Measurements from ENCODE around the gene PRX.

PRX gene

DNA sequence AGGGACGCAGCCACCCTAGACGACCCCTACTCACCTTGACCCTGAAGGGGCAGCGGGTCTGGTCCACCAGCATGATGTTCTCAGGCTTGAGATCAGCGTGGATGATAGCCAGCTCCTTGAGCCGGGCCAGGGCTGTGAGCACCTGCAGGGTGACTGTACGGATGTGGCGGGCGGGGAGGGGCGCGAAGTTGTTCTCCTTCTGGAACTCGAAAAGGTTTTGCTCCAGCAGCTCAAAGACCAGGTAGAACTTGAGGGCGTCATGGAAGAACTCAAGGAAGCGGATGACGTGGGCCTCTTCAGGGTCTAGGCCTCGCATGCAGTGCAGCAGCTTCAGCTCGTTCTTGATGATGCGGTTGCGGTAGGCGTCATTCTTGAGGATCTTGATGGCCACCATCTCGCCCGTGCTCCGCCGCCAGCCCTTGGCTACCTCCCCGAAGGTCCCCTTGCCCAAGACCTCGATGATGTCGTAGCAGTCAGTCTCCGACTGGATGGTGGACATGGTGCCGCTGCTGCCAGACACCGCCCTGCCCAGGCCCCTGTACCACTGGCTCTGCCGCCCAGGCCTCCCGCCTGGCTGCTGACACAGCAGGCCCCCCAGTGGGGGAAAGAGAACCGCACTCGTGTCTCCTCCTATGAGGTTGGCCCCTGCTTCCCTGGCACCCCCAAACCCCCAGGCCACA is 23.6 kb downstream of the PRX start:
- H2AFZ ChIP-seq (ENCODE audit: low read length): no peak overlapping the region
- H3F3A ChIP-seq (ENCODE audit: insufficient read depth, low read length): no peaks in the 10 kb centered on the region
- H3K4me1 ChIP-seq (ENCODE audit: insufficient read depth, low read length, severe bottlenecking): no peaks in the 10 kb centered on the region
- TF ChIP-seq, protein P1, sequence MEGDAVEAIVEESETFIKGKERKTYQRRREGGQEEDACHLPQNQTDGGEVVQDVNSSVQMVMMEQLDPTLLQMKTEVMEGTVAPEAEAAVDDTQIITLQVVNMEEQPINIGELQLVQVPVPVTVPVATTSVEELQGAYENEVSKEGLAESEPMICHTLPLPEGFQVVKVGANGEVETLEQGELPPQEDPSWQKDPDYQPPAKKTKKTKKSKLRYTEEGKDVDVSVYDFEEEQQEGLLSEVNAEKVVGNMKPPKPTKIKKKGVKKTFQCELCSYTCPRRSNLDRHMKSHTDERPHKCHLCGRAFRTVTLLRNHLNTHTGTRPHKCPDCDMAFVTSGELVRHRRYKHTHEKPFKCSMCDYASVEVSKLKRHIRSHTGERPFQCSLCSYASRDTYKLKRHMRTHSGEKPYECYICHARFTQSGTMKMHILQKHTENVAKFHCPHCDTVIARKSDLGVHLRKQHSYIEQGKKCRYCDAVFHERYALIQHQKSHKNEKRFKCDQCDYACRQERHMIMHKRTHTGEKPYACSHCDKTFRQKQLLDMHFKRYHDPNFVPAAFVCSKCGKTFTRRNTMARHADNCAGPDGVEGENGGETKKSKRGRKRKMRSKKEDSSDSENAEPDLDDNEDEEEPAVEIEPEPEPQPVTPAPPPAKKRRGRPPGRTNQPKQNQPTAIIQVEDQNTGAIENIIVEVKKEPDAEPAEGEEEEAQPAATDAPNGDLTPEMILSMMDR (IDR thresholded peaks at IDR 0.05; ENCODE audit: low read length): no peak
- TF ChIP-seq EZH2 (IDR thresholded peaks at IDR 0.05; ENCODE audit: borderline replicate concordance, low read length): no peak
- no peak overlapping the region for H3K4me3 ChIP-seq (ENCODE audit: low read depth, low read length, poor library complexity, severe bottlenecking)
- no peak overlapping the region for H3K4me2 ChIP-seq (ENCODE audit: low read length)
- peaks cover 4% of the 10 kb centered on the region; the same call in 1 of the 2 replicates for H3K27me3 ChIP-seq (ENCODE audit: insufficient read depth, low read length)
- no peak overlapping the region for H3K27ac ChIP-seq (ENCODE audit: low read depth, low read length, poor library complexity, severe bottlenecking)
- no peaks in the 10 kb centered on the region for H4K20me1 ChIP-seq (ENCODE audit: insufficient read depth, low read length)
- H3K9me2 ChIP-seq (ENCODE audit: low read depth, low read length): no peaks in the 10 kb centered on the region
- no peak overlapping the region for H3K9ac ChIP-seq (ENCODE audit: low read length)
- H3K36me3 ChIP-seq (ENCODE audit: insufficient read depth, low read length): no peaks in the 10 kb centered on the region
- no peaks in the 10 kb centered on the region for H3K79me2 ChIP-seq (ENCODE audit: insufficient read depth, low read length)
- H3K9me3 ChIP-seq (ENCODE audit: low read length): no peaks in the 10 kb centered on the region

DNA sequence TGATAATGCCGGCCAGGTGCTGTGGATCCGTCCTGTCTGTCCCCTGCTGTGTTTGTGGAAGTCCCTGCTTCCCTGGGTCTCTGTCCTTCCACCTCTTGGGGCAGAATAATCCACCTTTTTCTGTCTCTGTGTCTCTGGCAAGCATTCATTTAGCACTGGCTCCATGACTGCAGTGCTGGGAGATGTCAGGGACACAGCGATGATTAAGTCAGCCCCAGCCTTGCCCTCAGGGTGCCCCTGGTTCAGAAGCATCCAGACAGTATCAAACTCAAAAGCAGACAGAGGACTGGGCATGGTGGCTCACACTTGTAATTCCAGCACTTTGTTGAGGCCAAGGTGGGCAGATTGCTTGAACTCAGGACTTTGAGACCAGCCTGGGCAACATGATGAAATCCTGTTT is 24.7 kb downstream of the PRX start:
- H3K9ac ChIP-seq (ENCODE audit: low read length): no peak overlapping the region
- H3F3A ChIP-seq (ENCODE audit: insufficient read depth, low read length): no peaks in the 10 kb centered on the region
- no peaks in the 10 kb centered on the region for H4K20me1 ChIP-seq (ENCODE audit: insufficient read depth, low read length)
- peaks cover 4% of the 10 kb centered on the region; the same call in 1 of the 2 replicates for H3K27me3 ChIP-seq (ENCODE audit: insufficient read depth, low read length)
- no peak overlapping the region for H3K4me3 ChIP-seq (ENCODE audit: low read depth, low read length, poor library complexity, severe bottlenecking)
- H3K79me2 ChIP-seq (ENCODE audit: insufficient read depth, low read length): no peaks in the 10 kb centered on the region
- no peaks in the 10 kb centered on the region for H3K36me3 ChIP-seq (ENCODE audit: insufficient read depth, low read length)
- H3K27ac ChIP-seq (ENCODE audit: low read depth, low read length, poor library complexity, severe bottlenecking): no peak overlapping the region
- no peaks in the 10 kb centered on the region for H3K9me2 ChIP-seq (ENCODE audit: low read depth, low read length)
- H3K4me2 ChIP-seq (ENCODE audit: low read length): no peak overlapping the region
- no peaks in the 10 kb centered on the region for H3K9me3 ChIP-seq (ENCODE audit: low read length)
- no peaks in the 10 kb centered on the region for H3K4me1 ChIP-seq (ENCODE audit: insufficient read depth, low read length, severe bottlenecking)
- no peak overlapping the region for H2AFZ ChIP-seq (ENCODE audit: low read length)
- no peak for TF ChIP-seq EZH2 (IDR thresholded peaks at IDR 0.05; ENCODE audit: borderline replicate concordance, low read length)
- TF ChIP-seq, protein P1 (IDR thresholded peaks at IDR 0.05; ENCODE audit: low read length): no peak

DNA sequence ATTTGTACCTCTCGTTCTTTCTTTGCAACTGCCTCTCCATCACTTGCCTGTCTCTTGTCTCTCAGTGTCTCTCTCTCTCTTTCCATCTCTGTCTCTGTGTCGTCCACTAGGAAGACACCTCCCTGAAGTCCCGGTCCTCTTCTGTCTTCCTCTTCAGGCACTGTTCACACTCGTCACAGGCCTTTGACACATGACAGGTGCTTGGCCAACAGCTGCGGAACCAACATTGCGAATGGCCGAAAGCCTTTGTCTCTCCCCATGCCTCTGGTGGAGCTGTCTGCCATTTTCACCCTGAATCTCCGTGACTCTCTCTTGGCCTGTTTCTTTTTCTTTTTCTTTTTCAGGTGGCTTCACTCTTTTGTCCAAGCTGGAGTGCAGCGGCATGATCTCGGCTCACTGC is 26.0 kb downstream of the PRX start:
- no peaks in the 10 kb centered on the region for H3K9me2 ChIP-seq (ENCODE audit: low read depth, low read length)
- H3K27me3 ChIP-seq (ENCODE audit: insufficient read depth, low read length): peaks cover 4% of the 10 kb centered on the region; the same call in 1 of the 2 replicates
- no peaks in the 10 kb centered on the region for H3K36me3 ChIP-seq (ENCODE audit: insufficient read depth, low read length)
- no peak overlapping the region for H3K4me3 ChIP-seq (ENCODE audit: low read depth, low read length, poor library complexity, severe bottlenecking)
- no peaks in the 10 kb centered on the region for H3F3A ChIP-seq (ENCODE audit: insufficient read depth, low read length)
- H3K9ac ChIP-seq (ENCODE audit: low read length): no peak overlapping the region
- H2AFZ ChIP-seq (ENCODE audit: low read length): no peak overlapping the region
- H3K27ac ChIP-seq (ENCODE audit: low read depth, low read length, poor library complexity, severe bottlenecking): no peak overlapping the region
- no peaks in the 10 kb centered on the region for H3K4me1 ChIP-seq (ENCODE audit: insufficient read depth, low read length, severe bottlenecking)
- TF ChIP-seq EZH2 (IDR thresholded peaks at IDR 0.05; ENCODE audit: borderline replicate concordance, low read length): no peak
- TF ChIP-seq, protein P1 (IDR thresholded peaks at IDR 0.05; ENCODE audit: low read length): no peak
- H4K20me1 ChIP-seq (ENCODE audit: insufficient read depth, low read length): no peaks in the 10 kb centered on the region
- H3K4me2 ChIP-seq (ENCODE audit: low read length): no peak overlapping the region
- no peaks in the 10 kb centered on the region for H3K79me2 ChIP-seq (ENCODE audit: insufficient read depth, low read length)
- no peaks in the 10 kb centered on the region for H3K9me3 ChIP-seq (ENCODE audit: low read length)

All from OCI-LY1 (cell line).